Glutamatergic neuron (in vitro differentiated cells): ENCODE measurements around the gene MARK3. TPM values are rescaled to one million over a fixed set of nuclear protein-coding genes. Genes with fewer than 3 reads are reported as not detected.
A peak's percentile ranks its signal among the peaks of the same experiment; 100 is the strongest.

Source experiments
- DNase-seq: peaks from one replicate; pipeline ENCODE4 v3.0.0; 2022
- H3K27ac Mint-ChIP-seq: one replicate; pipeline ENCODE4 v1.8.0; 2020; ENCODE audit warnings: mild to moderate bottlenecking, mixed read lengths, inconsistent platforms; ENCODE audit not compliant: unreplicated experiment
- H3K27me3 Mint-ChIP-seq: one replicate; pipeline ENCODE4 v1.8.0; 2020; ENCODE audit warnings: mild to moderate bottlenecking, moderate library complexity, mixed read lengths, inconsistent platforms; ENCODE audit not compliant: unreplicated experiment
- H3K36me3 Mint-ChIP-seq: one replicate; pipeline ENCODE4 v1.8.0; 2020; ENCODE audit warnings: mild to moderate bottlenecking, mixed read lengths, inconsistent platforms; ENCODE audit not compliant: unreplicated experiment
- H3K4me1 Mint-ChIP-seq: one replicate; pipeline ENCODE4 v1.8.0; 2020; ENCODE audit warnings: mild to moderate bottlenecking, low read depth, mixed read lengths, inconsistent platforms; ENCODE audit not compliant: unreplicated experiment
- H3K4me3 Mint-ChIP-seq: one replicate; pipeline ENCODE4 v1.8.0; 2020; ENCODE audit warnings: mild to moderate bottlenecking, mixed read lengths, inconsistent platforms; ENCODE audit not compliant: unreplicated experiment
- H3K9me3 Mint-ChIP-seq: one replicate; pipeline ENCODE4 v1.8.0; 2020; ENCODE audit warnings: mild to moderate bottlenecking, moderate library complexity, mixed read lengths, inconsistent platforms; ENCODE audit not compliant: unreplicated experiment
- total RNA-seq: library from RNA; stranded (reverse); fragmentation: NEBNext Ultra II Directional; extraction: Animal tissue kit (Norgen Biotek cat#: 25700); gene quantifications from one replicate; pipeline ENCODE4 v1.2.1, GENCODE V29; 2021; ENCODE audit not compliant: unreplicated experiment
- TF ChIP-seq, protein P1 (sequence below): fragments of 200-600 bp; sonication (generic); IDR thresholded peaks from one replicate; pipeline ENCODE4 v1.5.0; 2021; ENCODE audit not compliant: partially characterized antibody, unreplicated experiment

Gene MARK3
- total RNA-seq, 1 donor from 2014 or later, result 110 TPM

DNA sequence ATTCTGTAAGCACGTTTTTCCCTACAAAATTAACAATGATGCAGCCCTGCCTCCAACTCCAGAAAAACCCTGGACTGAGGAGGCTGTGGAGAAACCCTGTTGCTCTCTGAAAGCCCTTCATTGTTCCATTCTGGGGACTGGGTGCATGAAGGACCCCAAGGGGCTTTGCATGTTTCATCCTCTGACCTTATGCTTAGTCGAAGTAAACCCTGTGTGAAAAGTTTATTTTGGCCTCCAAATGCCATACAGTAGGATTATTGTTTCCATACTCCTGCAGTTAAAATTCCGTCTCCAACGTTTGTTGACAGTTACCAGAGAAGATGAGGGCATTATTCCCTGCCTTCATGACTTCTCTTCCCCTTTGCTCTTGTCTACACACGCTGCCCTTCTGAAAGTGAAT lies 91.4 kb downstream of the MARK3 start:
- TF ChIP-seq, protein P1, sequence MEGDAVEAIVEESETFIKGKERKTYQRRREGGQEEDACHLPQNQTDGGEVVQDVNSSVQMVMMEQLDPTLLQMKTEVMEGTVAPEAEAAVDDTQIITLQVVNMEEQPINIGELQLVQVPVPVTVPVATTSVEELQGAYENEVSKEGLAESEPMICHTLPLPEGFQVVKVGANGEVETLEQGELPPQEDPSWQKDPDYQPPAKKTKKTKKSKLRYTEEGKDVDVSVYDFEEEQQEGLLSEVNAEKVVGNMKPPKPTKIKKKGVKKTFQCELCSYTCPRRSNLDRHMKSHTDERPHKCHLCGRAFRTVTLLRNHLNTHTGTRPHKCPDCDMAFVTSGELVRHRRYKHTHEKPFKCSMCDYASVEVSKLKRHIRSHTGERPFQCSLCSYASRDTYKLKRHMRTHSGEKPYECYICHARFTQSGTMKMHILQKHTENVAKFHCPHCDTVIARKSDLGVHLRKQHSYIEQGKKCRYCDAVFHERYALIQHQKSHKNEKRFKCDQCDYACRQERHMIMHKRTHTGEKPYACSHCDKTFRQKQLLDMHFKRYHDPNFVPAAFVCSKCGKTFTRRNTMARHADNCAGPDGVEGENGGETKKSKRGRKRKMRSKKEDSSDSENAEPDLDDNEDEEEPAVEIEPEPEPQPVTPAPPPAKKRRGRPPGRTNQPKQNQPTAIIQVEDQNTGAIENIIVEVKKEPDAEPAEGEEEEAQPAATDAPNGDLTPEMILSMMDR, result no peak
- Mint-ChIP-seq H3K36me3 (no peaks in the 10 kb centered on the region), H3K4me3 (no peak overlapping the region), H3K27ac (no peak overlapping the region), H3K4me1 (no peaks in the 10 kb centered on the region), H3K9me3 (peaks cover 2% of the 10 kb centered on the region), H3K27me3 (peaks cover 2% of the 10 kb centered on the region)
- no peak for DNase-seq

DNA sequence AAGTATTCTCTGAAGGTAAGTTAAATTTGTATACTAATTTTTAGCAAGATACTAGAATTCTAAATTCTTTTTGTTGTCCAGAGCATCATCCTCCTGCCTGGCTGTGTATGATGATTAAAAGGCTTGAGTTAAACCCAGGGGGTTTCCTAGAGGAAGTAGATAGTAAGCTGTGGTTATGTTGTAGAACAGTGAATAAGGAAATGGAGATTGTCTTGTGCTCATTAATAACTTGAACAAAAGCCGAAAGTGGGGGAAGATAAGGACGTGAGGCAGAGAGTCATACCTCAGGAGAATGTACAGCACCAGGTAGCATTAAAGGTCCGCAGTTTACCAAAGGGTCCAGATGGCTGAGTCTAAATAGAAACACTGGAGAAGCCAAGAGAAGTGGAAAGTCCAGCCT lies 95.4 kb downstream of the MARK3 start:
- Mint-ChIP-seq H3K27ac (no peak overlapping the region), H3K9me3 (peaks cover 2% of the 10 kb centered on the region), H3K36me3 (no peaks in the 10 kb centered on the region), H3K4me1 (no peaks in the 10 kb centered on the region), H3K27me3 (peaks cover 2% of the 10 kb centered on the region), H3K4me3 (no peak overlapping the region)
- TF ChIP-seq, protein P1, result no peak
- DNase-seq, result no peak

DNA sequence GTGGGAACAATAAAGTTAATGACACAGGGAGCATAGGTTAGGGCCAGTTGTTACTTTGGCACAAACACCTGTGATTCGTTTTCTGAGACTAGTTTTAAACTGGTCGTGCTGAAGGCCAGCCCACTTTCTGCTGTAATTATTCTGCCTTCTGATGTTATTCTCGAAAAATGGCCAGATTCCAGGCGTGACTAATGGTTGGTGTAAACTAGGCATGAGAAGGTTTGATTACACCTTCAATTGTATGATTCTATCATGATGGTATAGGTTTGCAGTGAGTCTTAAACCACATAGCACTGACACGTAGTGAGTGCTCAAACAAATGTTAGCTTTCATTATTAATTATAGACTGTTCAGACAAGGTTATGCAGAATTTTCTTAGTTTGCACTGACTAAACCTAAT lies 98.4 kb downstream of the MARK3 start:
- H3K4me1 Mint-ChIP-seq, result no peaks in the 10 kb centered on the region
- TF ChIP-seq, protein P1, result no peak
- H3K27me3 Mint-ChIP-seq, result peaks cover 2% of the 10 kb centered on the region
- H3K9me3 Mint-ChIP-seq, result no peaks in the 10 kb centered on the region
- H3K27ac Mint-ChIP-seq, result no peak overlapping the region
- no peak for DNase-seq
- H3K4me3 Mint-ChIP-seq, result no peak overlapping the region
- no peaks in the 10 kb centered on the region for H3K36me3 Mint-ChIP-seq

DNA sequence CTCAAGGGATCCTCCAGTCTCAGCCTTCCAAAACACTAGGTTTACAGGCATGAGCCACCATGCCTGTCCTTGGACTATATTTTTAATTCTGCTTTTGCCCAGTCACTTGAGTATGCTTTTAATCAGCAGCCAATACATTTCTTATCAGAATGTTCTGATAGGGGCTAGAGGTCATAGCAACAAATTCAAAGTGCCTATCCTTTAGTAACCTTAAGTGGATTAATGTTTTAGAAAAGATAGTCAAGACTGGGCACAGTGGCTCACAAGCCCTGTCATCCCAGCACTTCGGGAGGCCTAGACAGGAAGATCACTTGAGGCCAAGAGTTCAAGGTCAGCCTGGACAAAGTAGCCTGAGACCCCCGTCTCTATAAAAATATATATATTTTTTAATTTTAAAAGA lies 100.3 kb downstream of the MARK3 start:
- DNase-seq, result no peak
- peaks cover 2% of the 10 kb centered on the region for H3K27me3 Mint-ChIP-seq
- peaks cover 7% of the 10 kb centered on the region for H3K4me1 Mint-ChIP-seq
- H3K36me3 Mint-ChIP-seq, result no peaks in the 10 kb centered on the region
- no peaks in the 10 kb centered on the region for H3K9me3 Mint-ChIP-seq
- H3K4me3 Mint-ChIP-seq, result no peak overlapping the region
- TF ChIP-seq, protein P1, result no peak
- no peak overlapping the region for H3K27ac Mint-ChIP-seq

DNA sequence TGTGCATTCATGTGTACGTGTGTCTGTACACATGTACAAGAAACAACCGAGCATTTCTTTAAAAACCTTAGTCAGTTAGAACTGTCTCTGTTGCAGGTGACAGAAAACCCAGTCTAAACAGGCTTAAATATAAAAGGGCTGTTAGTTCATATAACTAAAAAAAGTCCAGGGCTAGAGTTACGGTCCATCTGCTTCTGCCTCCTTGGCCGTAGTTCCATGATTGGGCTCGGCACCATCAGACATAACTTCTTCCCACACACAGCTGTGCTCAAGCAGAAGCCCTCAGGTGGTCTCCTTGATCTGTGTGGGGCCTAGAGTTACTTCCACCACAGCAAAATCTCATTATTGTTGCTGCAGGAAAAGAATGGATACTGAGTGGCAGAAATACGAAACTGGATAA lies 102.9 kb downstream of the MARK3 start:
- TF ChIP-seq, protein P1, result no peak
- Mint-ChIP-seq H3K27ac (peak overlapping the region; percentile 15), H3K36me3 (no peaks in the 10 kb centered on the region), H3K4me3 (no peak overlapping the region), H3K27me3 (peaks cover 2% of the 10 kb centered on the region), H3K9me3 (no peaks in the 10 kb centered on the region), H3K4me1 (peaks cover 10% of the 10 kb centered on the region)
- DNase-seq, result no peak
